Liver (tissue), 9 donors: ENCODE results near the gene ERICH6. TPM values are rescaled to one million over a fixed set of nuclear protein-coding genes. Genes with fewer than 3 reads are reported as not detected.

Experiments
- DNase-seq: peaks from one replicate; pipeline ENCODE4 v3.0.0-alpha.2; 2017; ENCODE audit warnings: low spot score
- H3K27ac ChIP-seq, 2 donors: one replicate each; pipeline ENCODE4 v1.7.0; 2013; ENCODE audit warnings: inconsistent platforms in 2 of 2, low read length in 2 of 2, control low read depth in 1 of 2, low read depth in 1 of 2, mild to moderate bottlenecking in 1 of 2
- H3K27me3 ChIP-seq, 4 donors: one replicate each; pipeline versions ENCODE4 v1.6.1 to v1.7.0; 2013; ENCODE audit warnings: low read length in 3 of 4, inconsistent platforms in 1 of 4, mild to moderate bottlenecking in 1 of 4, moderate library complexity in 1 of 4; ENCODE audit not compliant: control insufficient read depth in 4 of 4, insufficient read depth in 4 of 4
- H3K36me3 ChIP-seq, 4 donors: one replicate each; pipeline versions ENCODE4 v1.6.1 to v1.7.0; 2013; ENCODE audit warnings: low read length in 3 of 4, mild to moderate bottlenecking in 3 of 4, low read depth in 1 of 4, moderate library complexity in 1 of 4; ENCODE audit not compliant: control insufficient read depth in 4 of 4, insufficient read depth in 3 of 4
- H3K4me1 ChIP-seq, 4 donors: one replicate each; pipeline versions ENCODE4 v1.6.1 to v1.7.0; 2013; ENCODE audit warnings: low read length in 3 of 4, mild to moderate bottlenecking in 3 of 4, moderate library complexity in 1 of 4; ENCODE audit not compliant: control insufficient read depth in 4 of 4, insufficient read depth in 4 of 4
- H3K4me3 ChIP-seq, 3 donors: one replicate each; pipeline versions ENCODE4 v1.6.1 to v1.7.0; 2013; ENCODE audit warnings: low read length in 3 of 3, control low read depth in 1 of 3, low read depth in 1 of 3, mild to moderate bottlenecking in 1 of 3
- H3K9ac ChIP-seq, 2 donors: one replicate each; pipeline ENCODE4 v1.7.0; 2013; ENCODE audit warnings: low read length in 2 of 2, mild to moderate bottlenecking in 2 of 2, moderate library complexity in 2 of 2, control low read depth in 1 of 2, low read depth in 1 of 2
- H3K9me3 ChIP-seq, 4 donors: one replicate each; pipeline versions ENCODE4 v1.6.1 to v1.7.0; 2013; ENCODE audit warnings: low read length in 3 of 4; ENCODE audit not compliant: control insufficient read depth in 4 of 4
- EGR1 ChIP-seq, 2 donors: IDR thresholded peaks; 2 replicates each; pipeline ENCODE4 v1.6.1; 2016 to 2018; ENCODE audit warnings: antibody characterized with exemption in 2 of 2, low read depth in 2 of 2
- FOXA1 ChIP-seq: IDR thresholded peaks from 2 replicates; pipeline ENCODE4 v1.6.1; 2016; ENCODE audit warnings: antibody characterized with exemption
- FOXA2 ChIP-seq: IDR thresholded peaks from 2 replicates; pipeline ENCODE4 v1.6.1; 2016; ENCODE audit warnings: antibody characterized with exemption
- GABPA ChIP-seq, 2 donors: IDR thresholded peaks in 1 of 2; conservative IDR thresholded peaks in 1 of 2; 2 replicates each; pipeline ENCODE4 v1.6.1; 2016; ENCODE audit warnings: antibody characterized with exemption in 2 of 2, mild to moderate bottlenecking in 1 of 2, moderate library complexity in 1 of 2
- HNF4A ChIP-seq, 2 donors: conservative IDR thresholded peaks; 2 replicates each; pipeline ENCODE4 v1.6.1; 2016; ENCODE audit warnings: antibody characterized with exemption in 2 of 2, mild to moderate bottlenecking in 2 of 2
- HNF4G ChIP-seq: IDR thresholded peaks from 2 replicates; pipeline ENCODE4 v1.6.1; 2016; ENCODE audit warnings: antibody characterized with exemption
- JUND ChIP-seq, 2 donors: IDR thresholded peaks; 2 replicates each; pipeline ENCODE4 v1.6.1; 2016; ENCODE audit warnings: antibody characterized with exemption in 2 of 2
- NR2F2 ChIP-seq: IDR thresholded peaks from 2 replicates; pipeline ENCODE4 v1.6.1; 2016; ENCODE audit warnings: antibody characterized with exemption
- RAD21 ChIP-seq, 2 donors: IDR thresholded peaks; 2 replicates each; pipeline ENCODE4 v1.6.1; 2016; ENCODE audit warnings: antibody characterized with exemption in 2 of 2, mild to moderate bottlenecking in 2 of 2
- REST ChIP-seq: IDR thresholded peaks from 2 replicates; pipeline ENCODE4 v1.6.1; 2016; ENCODE audit warnings: antibody characterized with exemption, mild to moderate bottlenecking
- RXRA ChIP-seq, 2 donors: IDR thresholded peaks; 2 replicates each; pipeline ENCODE4 v1.6.1; 2017 to 2018; ENCODE audit warnings: antibody characterized with exemption in 2 of 2, mild to moderate bottlenecking in 1 of 2
- SP1 ChIP-seq: IDR thresholded peaks from 2 replicates; pipeline ENCODE4 v1.6.1; 2018; ENCODE audit warnings: antibody characterized with exemption, mild to moderate bottlenecking
- TAF1 ChIP-seq: conservative IDR thresholded peaks from 2 replicates; pipeline ENCODE4 v1.6.1; 2016; ENCODE audit warnings: antibody characterized with exemption, mild to moderate bottlenecking
- YY1 ChIP-seq: IDR thresholded peaks from 2 replicates; pipeline ENCODE4 v1.6.1; 2016; ENCODE audit warnings: antibody characterized with exemption, mild to moderate bottlenecking
- WGBS: extraction: QIAGEN DNeasy Blood & Tissue Kit; methylation state at CpG from one replicate; pipeline ENCODE4 v1.1.7; 2013; 5-methylcytosine and 5-hydroxymethylcytosine counted together
- polyA plus RNA-seq, 2 donors: library from polyadenylated mRNA; stranded (reverse) in 1 of 2; unstranded in 1 of 2; fragments of 200-250 nt in 1 of 2; fragments of >200 nt in 1 of 2; fragmentation: Nextera tagmentation in 1 of 2; extraction: Ambion mirVana in 1 of 2; gene quantifications; one replicate each; pipeline versions ENCODE4 v1.2.1 to v1.2.3, GENCODE V29; 2013 to 2015
- total RNA-seq, 2 donors: library from RNA; depleted of rRNA; stranded (reverse); fragments of >200 nt; gene quantifications; one replicate each; pipeline ENCODE4 v1.2.3, GENCODE V29; 2014
- TF ChIP-seq, protein P1 (sequence below): IDR thresholded peaks from 2 replicates; pipeline ENCODE4 v1.6.1; 2016; ENCODE audit warnings: antibody characterized with exemption
- TF ChIP-seq, protein P2 (sequence below): IDR thresholded peaks from 2 replicates; pipeline ENCODE4 v1.6.1; 2016; ENCODE audit warnings: antibody characterized with exemption
- TF ChIP-seq, protein P3 (sequence below): IDR thresholded peaks from 2 replicates; pipeline ENCODE4 v1.6.1; 2016; ENCODE audit warnings: antibody characterized with exemption
- TF ChIP-seq, protein P4 (sequence below): fragments of 150-350 bp; IDR thresholded peaks from 2 replicates; pipeline ENCODE4 v1.5.1; 2017; ENCODE audit warnings: improper control_type of control experiment, low read depth, low read length; ENCODE audit not compliant: missing input control
- donor health status: healthy.
- donor health status: healthy.
- donor health status: healthy.
- donor health status: healthy.
- donor health status: healthy.

Gene ERICH6
- total and polyA plus RNA-seq, 4 donors, result under 0.01 TPM; not detected in 3

GRCh38 chr3:150627557-150627956 lies 76.2 kb downstream of the ERICH6 start:
- no peak for TF ChIP-seq YY1
- TF ChIP-seq TAF1, result no peak
- TF ChIP-seq EGR1 (IDR thresholded peaks at IDR 0.05; ENCODE audit: low read depth in 2 of 2), result no peak
- no peak for TF ChIP-seq NR2F2
- TF ChIP-seq HNF4G, result no peak
- TF ChIP-seq RXRA (IDR thresholded peaks at IDR 0.05), result no peak
- TF ChIP-seq GABPA (IDR thresholded peaks at IDR 0.05 in 1 of 2, conservative IDR thresholded peaks at IDR 0.05 in 1 of 2), result no peak
- no peak for TF ChIP-seq FOXA1
- no peak for TF ChIP-seq JUND (IDR thresholded peaks at IDR 0.05)
- TF ChIP-seq REST, result no peak
- TF ChIP-seq, protein P1, sequence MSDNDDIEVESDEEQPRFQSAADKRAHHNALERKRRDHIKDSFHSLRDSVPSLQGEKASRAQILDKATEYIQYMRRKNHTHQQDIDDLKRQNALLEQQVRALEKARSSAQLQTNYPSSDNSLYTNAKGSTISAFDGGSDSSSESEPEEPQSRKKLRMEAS, result no peak
- no peak for TF ChIP-seq SP1
- no peaks in the 10 kb centered on the region for H3K9me3 ChIP-seq
- H3K27ac ChIP-seq, result no peak overlapping the region
- no peaks in the 10 kb centered on the region for H3K27me3 ChIP-seq
- H3K4me3 ChIP-seq, result no peak overlapping the region
- no peak overlapping the region for H3K9ac ChIP-seq
- no peak for DNase-seq
- H3K4me1 ChIP-seq, result no peaks in the 10 kb centered on the region
- WGBS, result 90% methylated on average over 2 of the region's 2 CpGs
- H3K36me3 ChIP-seq, result peaks cover 3 to 40% (median 23%) of the 10 kb centered on the region in 4 donors

DNA sequence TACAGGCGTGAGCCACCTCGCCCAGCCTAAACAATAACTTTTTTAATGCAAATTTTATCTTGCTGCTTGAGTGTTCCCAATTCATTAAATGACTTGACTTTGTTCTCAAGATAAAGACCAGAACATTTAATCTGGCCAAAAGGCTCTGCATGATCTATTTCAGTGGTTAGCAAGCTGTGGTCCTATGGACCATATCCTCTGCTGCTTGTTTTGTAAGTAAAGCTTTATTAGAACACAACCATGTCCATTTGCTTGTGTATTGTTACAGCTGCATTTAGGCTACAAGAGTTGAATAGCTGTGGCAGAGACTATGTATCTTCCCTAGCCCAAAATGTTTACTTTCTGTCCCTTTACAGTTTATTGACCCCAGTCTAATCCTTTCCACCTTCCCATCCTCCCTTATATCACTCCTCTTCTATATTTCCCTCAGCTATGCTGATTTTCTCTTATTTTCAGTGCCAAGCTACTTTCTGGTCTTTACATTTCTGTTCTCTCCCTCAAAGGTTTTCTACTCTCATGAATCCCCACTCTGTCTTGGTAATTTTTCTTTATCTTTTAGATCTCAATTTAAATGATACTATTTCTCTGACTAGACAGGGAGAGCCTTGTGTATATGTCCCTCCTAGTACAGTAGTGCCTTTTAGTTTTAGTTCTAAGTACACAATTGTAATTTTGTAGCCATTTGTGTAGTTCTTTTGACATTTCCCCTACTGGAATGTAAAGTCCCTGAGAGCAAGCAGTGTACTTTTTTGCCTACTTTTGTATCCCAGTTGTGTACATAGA lies 77.4 kb downstream of the ERICH6 start:
- no peak for TF ChIP-seq HNF4A (conservative IDR thresholded peaks at IDR 0.05)
- TF ChIP-seq RXRA (IDR thresholded peaks at IDR 0.05), result no peak
- no peak for TF ChIP-seq YY1
- TF ChIP-seq SP1, result no peak
- TF ChIP-seq FOXA2, result no peak
- no peak for TF ChIP-seq NR2F2
- no peak for TF ChIP-seq GABPA (IDR thresholded peaks at IDR 0.05 in 1 of 2, conservative IDR thresholded peaks at IDR 0.05 in 1 of 2)
- TF ChIP-seq, protein P2, sequence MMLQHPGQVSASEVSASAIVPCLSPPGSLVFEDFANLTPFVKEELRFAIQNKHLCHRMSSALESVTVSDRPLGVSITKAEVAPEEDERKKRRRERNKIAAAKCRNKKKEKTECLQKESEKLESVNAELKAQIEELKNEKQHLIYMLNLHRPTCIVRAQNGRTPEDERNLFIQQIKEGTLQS, result no peak
- TF ChIP-seq, protein P1, result no peak
- no peak for TF ChIP-seq EGR1 (IDR thresholded peaks at IDR 0.05; ENCODE audit: low read depth in 2 of 2)
- TF ChIP-seq HNF4G, result no peak
- TF ChIP-seq RAD21 (IDR thresholded peaks at IDR 0.05), result no peak
- no peak for TF ChIP-seq JUND (IDR thresholded peaks at IDR 0.05)
- TF ChIP-seq TAF1, result no peak
- TF ChIP-seq, protein P3, sequence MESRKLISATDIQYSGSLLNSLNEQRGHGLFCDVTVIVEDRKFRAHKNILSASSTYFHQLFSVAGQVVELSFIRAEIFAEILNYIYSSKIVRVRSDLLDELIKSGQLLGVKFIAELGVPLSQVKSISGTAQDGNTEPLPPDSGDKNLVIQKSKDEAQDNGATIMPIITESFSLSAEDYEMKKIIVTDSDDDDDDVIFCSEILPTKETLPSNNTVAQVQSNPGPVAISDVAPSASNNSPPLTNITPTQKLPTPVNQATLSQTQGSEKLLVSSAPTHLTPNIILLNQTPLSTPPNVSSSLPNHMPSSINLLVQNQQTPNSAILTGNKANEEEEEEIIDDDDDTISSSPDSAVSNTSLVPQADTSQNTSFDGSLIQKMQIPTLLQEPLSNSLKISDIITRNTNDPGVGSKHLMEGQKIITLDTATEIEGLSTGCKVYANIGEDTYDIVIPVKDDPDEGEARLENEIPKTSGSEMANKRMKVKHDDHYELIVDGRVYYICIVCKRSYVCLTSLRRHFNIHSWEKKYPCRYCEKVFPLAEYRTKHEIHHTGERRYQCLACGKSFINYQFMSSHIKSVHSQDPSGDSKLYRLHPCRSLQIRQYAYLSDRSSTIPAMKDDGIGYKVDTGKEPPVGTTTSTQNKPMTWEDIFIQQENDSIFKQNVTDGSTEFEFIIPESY, result no peak
- TF ChIP-seq, protein P4, sequence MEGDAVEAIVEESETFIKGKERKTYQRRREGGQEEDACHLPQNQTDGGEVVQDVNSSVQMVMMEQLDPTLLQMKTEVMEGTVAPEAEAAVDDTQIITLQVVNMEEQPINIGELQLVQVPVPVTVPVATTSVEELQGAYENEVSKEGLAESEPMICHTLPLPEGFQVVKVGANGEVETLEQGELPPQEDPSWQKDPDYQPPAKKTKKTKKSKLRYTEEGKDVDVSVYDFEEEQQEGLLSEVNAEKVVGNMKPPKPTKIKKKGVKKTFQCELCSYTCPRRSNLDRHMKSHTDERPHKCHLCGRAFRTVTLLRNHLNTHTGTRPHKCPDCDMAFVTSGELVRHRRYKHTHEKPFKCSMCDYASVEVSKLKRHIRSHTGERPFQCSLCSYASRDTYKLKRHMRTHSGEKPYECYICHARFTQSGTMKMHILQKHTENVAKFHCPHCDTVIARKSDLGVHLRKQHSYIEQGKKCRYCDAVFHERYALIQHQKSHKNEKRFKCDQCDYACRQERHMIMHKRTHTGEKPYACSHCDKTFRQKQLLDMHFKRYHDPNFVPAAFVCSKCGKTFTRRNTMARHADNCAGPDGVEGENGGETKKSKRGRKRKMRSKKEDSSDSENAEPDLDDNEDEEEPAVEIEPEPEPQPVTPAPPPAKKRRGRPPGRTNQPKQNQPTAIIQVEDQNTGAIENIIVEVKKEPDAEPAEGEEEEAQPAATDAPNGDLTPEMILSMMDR, result no peak
- no peak for TF ChIP-seq FOXA1
- no peak for TF ChIP-seq REST
- no peak overlapping the region for H3K27ac ChIP-seq
- no peaks in the 10 kb centered on the region for H3K27me3 ChIP-seq
- H3K4me3 ChIP-seq, result no peak overlapping the region
- H3K9ac ChIP-seq, result no peak overlapping the region
- H3K36me3 ChIP-seq, result peaks cover 3 to 39% (median 23%) of the 10 kb centered on the region in 4 donors
- 98% methylated on average over 2 of the region's 2 CpGs for WGBS
- no peaks in the 10 kb centered on the region for H3K4me1 ChIP-seq
- H3K9me3 ChIP-seq, result no peaks in the 10 kb centered on the region
- no peak for DNase-seq
